Uterus (tissue), 4 donors: ENCODE results near the gene MAP1S. TPM values are rescaled to one million over a fixed set of nuclear protein-coding genes. Genes with fewer than 3 reads are reported as not detected.

Experiments used
- DNase-seq, 2 donors: peaks; one replicate each; pipeline ENCODE4 v3.0.0-alpha.2; 2019 to 2020
- H3K27ac ChIP-seq, 2 donors: fragments of 200-600 bp; sonication (generic); 1 replicate in 1 of 2; 2 replicates in 1 of 2; pipeline ENCODE4 v1.5.1; 2016 to 2018
- H3K27me3 ChIP-seq, 2 donors: fragments of 200-600 bp; sonication (generic); one replicate each; pipeline ENCODE4 v1.5.1; 2018 to 2019; ENCODE audit warnings: control low read depth in 1 of 2
- H3K36me3 ChIP-seq, 2 donors: fragments of 200-600 bp; sonication (generic); one replicate each; pipeline ENCODE4 v1.5.1; 2019; ENCODE audit warnings: control low read depth in 1 of 2
- H3K4me1 ChIP-seq, 2 donors: fragments of 200-600 bp; sonication (generic); one replicate each; pipeline ENCODE4 v1.5.1; 2018 to 2019; ENCODE audit warnings: control low read depth in 1 of 2
- H3K4me3 ChIP-seq, 2 donors: fragments of 200-600 bp; sonication (generic); 1 replicate in 1 of 2; 2 replicates in 1 of 2; pipeline ENCODE4 v1.5.1; 2018 to 2019; ENCODE audit warnings: mild to moderate bottlenecking in 1 of 2
- H3K9me3 ChIP-seq, 2 donors: fragments of 200-600 bp; sonication (generic); one replicate each; pipeline ENCODE4 v1.5.1; 2019; ENCODE audit warnings: control low read depth in 1 of 2
- CTCF ChIP-seq, 4 experiments: fragments of 200-600 bp in 2 of 4; fragments of 450-650 bp in 2 of 4; sonication (generic) in 2 of 4; IDR thresholded peaks; one replicate each; pipeline ENCODE4 v1.5.1; 2016 to 2019; ENCODE audit warnings: antibody characterized with exemption in 4 of 4, mild to moderate bottlenecking in 2 of 4, moderate library complexity in 1 of 4
- POLR2A ChIP-seq, 2 donors: fragments of 450-650 bp; IDR thresholded peaks; one replicate each; pipeline ENCODE4 v1.6.1; 2016; ENCODE audit warnings: antibody characterized with exemption in 2 of 2, mild to moderate bottlenecking in 1 of 2, moderate library complexity in 1 of 2
- intact Hi-C: fragments of 100-400 bp; cut with DNase I; formaldehyde crosslinking; loops from one replicate; pipeline ENCODE4 v1.15.1; 2023; ENCODE audit warnings: low total_unique reads
- total RNA-seq, 4 donors: library from RNA; depleted of rRNA in 3 of 4; stranded (reverse); fragments of >200 nt in 3 of 4; gene quantifications; one replicate each; pipeline versions ENCODE4 v1.1.0 to v1.2.4, GENCODE V29; 2014 to 2023
- donor health status: DM: yes; HTN: yes; CAD: no.

MAP1S gene
- total RNA-seq, 4 donors from 2014 or later = 6.2 to 78.7 (median 50.3) TPM

GRCh38 chr19:17683078-17683477, 36.2 kb upstream of the MAP1S start:
- DNase-seq = no peak
- Histone ChIP-seq H3K27me3 (peaks cover 0 to 7% of the 10 kb centered on the region in 2 donors), H3K36me3 (no peaks in the 10 kb centered on the region), H3K4me3 (no peak overlapping the region), H3K4me1 (no peaks in the 10 kb centered on the region), H3K27ac (no peak overlapping the region), H3K9me3 (no peaks in the 10 kb centered on the region)
- TF ChIP-seq POLR2A (IDR thresholded peaks at IDR 0.05) (no peak), CTCF (IDR thresholded peaks at IDR 0.05) (no peak)
- intact Hi-C loops = no loop called here

GRCh38 chr19:17684256-17684655, 35.0 kb upstream of the MAP1S start:
- DNase-seq = no peak
- no peaks in the 10 kb centered on the region for H3K36me3 ChIP-seq
- no peak overlapping the region for H3K27ac ChIP-seq
- TF ChIP-seq CTCF (IDR thresholded peaks at IDR 0.05) = no peak
- no peak for TF ChIP-seq POLR2A (IDR thresholded peaks at IDR 0.05)
- intact Hi-C loops = no loop called here
- H3K27me3 ChIP-seq = peaks cover 0 to 7% of the 10 kb centered on the region in 2 donors
- H3K9me3 ChIP-seq = no peaks in the 10 kb centered on the region
- H3K4me3 ChIP-seq = no peak overlapping the region
- no peaks in the 10 kb centered on the region for H3K4me1 ChIP-seq

- TF ChIP-seq CTCF (IDR thresholded peaks at IDR 0.05) (no peak), POLR2A (IDR thresholded peaks at IDR 0.05) (no peak)
- intact Hi-C loops = no loop called here
- Histone ChIP-seq H3K27ac (no peak overlapping the region), H3K4me1 (no peaks in the 10 kb centered on the region), H3K27me3 (peaks cover 0 to 11% of the 10 kb centered on the region in 2 donors), H3K4me3 (no peak overlapping the region), H3K9me3 (no peaks in the 10 kb centered on the region), H3K36me3 (no peaks in the 10 kb centered on the region)
- DNase-seq = no peak
Observed at GRCh38 chr19:17685451-17686022, 33.7 kb upstream of the MAP1S start.

- Histone ChIP-seq H3K4me3 (no peak overlapping the region), H3K27me3 (peaks cover 0 to 11% of the 10 kb centered on the region in 2 donors), H3K9me3 (no peaks in the 10 kb centered on the region), H3K4me1 (no peaks in the 10 kb centered on the region), H3K36me3 (no peaks in the 10 kb centered on the region), H3K27ac (no peak overlapping the region)
- intact Hi-C loops = no loop called here
- no peak for DNase-seq
- TF ChIP-seq POLR2A (IDR thresholded peaks at IDR 0.05) (no peak), CTCF (IDR thresholded peaks at IDR 0.05) (no peak)
Observed at GRCh38 chr19:17686023-17686521, 33.2 kb upstream of the MAP1S start.

GRCh38 chr19:17686592-17687024, 32.7 kb upstream of the MAP1S start:
- intact Hi-C loops = no loop called here
- Histone ChIP-seq H3K27me3 (peaks cover 0 to 11% of the 10 kb centered on the region in 2 donors), H3K9me3 (no peaks in the 10 kb centered on the region), H3K4me3 (no peak overlapping the region), H3K36me3 (no peaks in the 10 kb centered on the region), H3K27ac (no peak overlapping the region), H3K4me1 (no peaks in the 10 kb centered on the region)
- TF ChIP-seq POLR2A (IDR thresholded peaks at IDR 0.05) (no peak), CTCF (IDR thresholded peaks at IDR 0.05) (no peak)
- no peak for DNase-seq
